ENCODE results near the gene SART3. TPM values are rescaled to one million over a fixed set of nuclear protein-coding genes. Genes with fewer than 3 reads are reported as not detected.

The SART3 gene
- total and polyA plus RNA-seq, 10 of the 15 experiments (the other 5 are each of a cell fraction or from before 2014, with no cell fraction given), result 8.8 to 179 (median 54.9) TPM

DNA sequence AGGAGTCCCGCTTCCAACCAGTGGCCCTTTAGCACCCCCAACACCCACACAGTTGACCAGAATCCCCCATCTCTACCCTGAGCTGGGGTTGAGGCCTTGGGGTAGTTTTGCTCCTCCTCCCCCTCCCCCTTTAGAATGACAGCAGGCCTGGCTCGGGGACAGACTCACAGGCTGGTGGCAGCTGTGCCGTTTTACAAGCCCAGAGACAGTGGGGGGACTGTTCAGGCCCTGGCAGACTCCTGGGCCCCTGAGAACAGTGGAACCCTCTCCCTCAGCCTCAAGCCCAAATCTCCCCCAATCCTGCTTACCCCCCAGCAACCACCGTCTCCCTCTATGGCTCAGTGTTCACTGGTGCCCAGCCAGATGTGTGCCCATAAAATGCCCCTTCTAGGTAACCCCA lies 26.9 kb upstream of the SART3 start (continued):
- TF ChIP-seq, protein P1, sequence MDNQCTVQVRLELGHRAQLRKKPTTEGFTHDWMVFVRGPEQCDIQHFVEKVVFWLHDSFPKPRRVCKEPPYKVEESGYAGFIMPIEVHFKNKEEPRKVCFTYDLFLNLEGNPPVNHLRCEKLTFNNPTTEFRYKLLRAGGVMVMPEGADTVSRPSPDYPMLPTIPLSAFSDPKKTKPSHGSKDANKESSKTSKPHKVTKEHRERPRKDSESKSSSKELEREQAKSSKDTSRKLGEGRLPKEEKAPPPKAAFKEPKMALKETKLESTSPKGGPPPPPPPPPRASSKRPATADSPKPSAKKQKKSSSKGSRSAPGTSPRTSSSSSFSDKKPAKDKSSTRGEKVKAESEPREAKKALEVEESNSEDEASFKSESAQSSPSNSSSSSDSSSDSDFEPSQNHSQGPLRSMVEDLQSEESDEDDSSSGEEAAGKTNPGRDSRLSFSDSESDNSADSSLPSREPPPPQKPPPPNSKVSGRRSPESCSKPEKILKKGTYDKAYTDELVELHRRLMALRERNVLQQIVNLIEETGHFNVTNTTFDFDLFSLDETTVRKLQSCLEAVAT (IDR thresholded peaks at IDR 0.05), result no peak
- no peak for TF ChIP-seq KAT2A (conservative IDR thresholded peaks at IDR 0.05; ENCODE audit: control insufficient read depth, low read depth, low read length)

DNA sequence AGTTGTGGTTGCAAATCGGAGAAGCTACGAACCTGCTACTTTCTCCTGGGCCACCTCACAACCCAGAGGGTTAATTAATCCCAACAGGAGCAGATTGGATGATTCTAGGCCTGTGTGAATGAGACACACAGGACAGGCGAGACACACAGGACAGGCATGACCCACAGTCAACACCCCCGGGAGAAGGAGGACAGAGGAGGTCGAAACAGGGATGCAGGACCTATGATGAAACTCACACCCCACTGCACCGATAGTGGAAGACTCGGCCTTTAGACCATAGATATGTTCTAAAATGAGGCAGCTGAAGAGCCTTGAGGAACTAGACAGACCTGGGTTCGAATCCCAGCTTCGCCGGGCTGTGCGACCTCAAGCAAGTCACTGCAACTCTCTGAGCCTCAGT lies 25.3 kb upstream of the SART3 start:
- DNase-seq (ENCODE audit: low read depth, low spot score) (no peak), FAIRE-seq (no peak), ATAC-seq (no peak)
- Histone ChIP-seq H3K9me3 (replicated peaks; ENCODE audit: control insufficient read depth, insufficient read depth, low read length) (no peaks in the 10 kb centered on the region), H3K4me1 (ENCODE audit: control insufficient read depth, insufficient read depth, low read length) (no peaks in the 10 kb centered on the region; the same call in 1 of the 2 replicates), H4K20me1 (ENCODE audit: control insufficient read depth, insufficient read depth) (no peaks in the 10 kb centered on the region), H2AFZ (ENCODE audit: control insufficient read depth, low read depth, low read length) (no peak overlapping the region), H3K4me3 (no peak overlapping the region), H3K9ac (ENCODE audit: control insufficient read depth, insufficient read depth, low read length) (no peak overlapping the region), H3K36me3 (ENCODE audit: control insufficient read depth in 2 of 2, insufficient read depth in 2 of 2, low read length in 1 of 2) (no peaks in the 10 kb centered on the region), H3K27me3 (replicated peaks in 1 of 2; ENCODE audit: control insufficient read depth in 2 of 2, insufficient read depth in 2 of 2, low read length in 1 of 2) (no peaks in the 10 kb centered on the region), H3K27ac (ENCODE audit: control insufficient read depth, insufficient read depth) (no peak overlapping the region), H3K4me2 (ENCODE audit: control insufficient read depth, insufficient read depth) (no peak overlapping the region), H3K79me2 (ENCODE audit: control insufficient read depth, insufficient read depth, low read length) (no peaks in the 10 kb centered on the region)
- 81% methylated on average over 11 of the region's 11 CpGs for WGBS (ENCODE audit: insufficient coverage, insufficient replicate concordance, low lambda C conversion rate, missing lambda C conversion rate)
- ChIA-PET SMC1A (ENCODE audit: uncharacterized antibody, unreplicated experiment) (interaction anchor here (2.8 kb wide), 1 partner anchor 10 kb away, joined by 8 read pairs; no protein-coding TSS in a partner anchor), CTCF (interaction anchor here (1.0 to 1.4 kb wide), 3 partner anchors 10 to 32 kb away, joined by 3 to 4 read pairs (median 3); no protein-coding TSS in a partner anchor), POLR2A (no interaction called here), RAD21 (ENCODE audit: unreplicated experiment) (no interaction called here)
- TF ChIP-seq, protein P2, sequence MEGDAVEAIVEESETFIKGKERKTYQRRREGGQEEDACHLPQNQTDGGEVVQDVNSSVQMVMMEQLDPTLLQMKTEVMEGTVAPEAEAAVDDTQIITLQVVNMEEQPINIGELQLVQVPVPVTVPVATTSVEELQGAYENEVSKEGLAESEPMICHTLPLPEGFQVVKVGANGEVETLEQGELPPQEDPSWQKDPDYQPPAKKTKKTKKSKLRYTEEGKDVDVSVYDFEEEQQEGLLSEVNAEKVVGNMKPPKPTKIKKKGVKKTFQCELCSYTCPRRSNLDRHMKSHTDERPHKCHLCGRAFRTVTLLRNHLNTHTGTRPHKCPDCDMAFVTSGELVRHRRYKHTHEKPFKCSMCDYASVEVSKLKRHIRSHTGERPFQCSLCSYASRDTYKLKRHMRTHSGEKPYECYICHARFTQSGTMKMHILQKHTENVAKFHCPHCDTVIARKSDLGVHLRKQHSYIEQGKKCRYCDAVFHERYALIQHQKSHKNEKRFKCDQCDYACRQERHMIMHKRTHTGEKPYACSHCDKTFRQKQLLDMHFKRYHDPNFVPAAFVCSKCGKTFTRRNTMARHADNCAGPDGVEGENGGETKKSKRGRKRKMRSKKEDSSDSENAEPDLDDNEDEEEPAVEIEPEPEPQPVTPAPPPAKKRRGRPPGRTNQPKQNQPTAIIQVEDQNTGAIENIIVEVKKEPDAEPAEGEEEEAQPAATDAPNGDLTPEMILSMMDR (IDR thresholded peaks at IDR 0.05 in 2 of 3, conservative IDR thresholded peaks at IDR 0.05 in 1 of 3; ENCODE audit: control insufficient read depth in 2 of 3, extremely low read depth in 1 of 3, insufficient read depth in 1 of 3, low read depth in 3 of 3, low read length in 3 of 3), result no peak
- no peak for TF ChIP-seq HCFC1 (IDR thresholded peaks at IDR 0.05; ENCODE audit: low read length)
- no peak for TF ChIP-seq BRCA1 (IDR thresholded peaks at IDR 0.05; ENCODE audit: low read depth, low read length)
- no peak for TF ChIP-seq CHD2 (IDR thresholded peaks at IDR 0.05; ENCODE audit: borderline replicate concordance, low read depth, low read length)
- in situ Hi-C loops (cut with MboI), result no loop called here
- no TSS peak for BruUV-seq (replicated peaks)
- intact Hi-C loops (cut with micrococcal nuclease; ENCODE audit: unreplicated experiment), result no loop called here

All from GM12878 (cell line).